GM19452 (cell line): ENCODE measurements around the gene PPP1R3E.
"Not testable (repeated sequence)": the region's sequence is repeated elsewhere in the genome, so short reads cannot be mapped to it uniquely, and the experiment has no call there.

ENCODE experiments used
- ATAC-seq: cut with Tn5 transposase; IDR thresholded peaks from one replicate; pipeline ENCODE4 v1.9.1; 2021; ENCODE audit not compliant: unreplicated experiment

PPP1R3E gene

GRCh38 chr14:23302290-23303225 is at the start of gene PPP1R3E:
Gene PPP1R3E (minus strand): TSS chr14:23302859. CDS start chr14:23302576, 283 bp downstream.
- ATAC-seq, result peak; percentile 31

DNA sequence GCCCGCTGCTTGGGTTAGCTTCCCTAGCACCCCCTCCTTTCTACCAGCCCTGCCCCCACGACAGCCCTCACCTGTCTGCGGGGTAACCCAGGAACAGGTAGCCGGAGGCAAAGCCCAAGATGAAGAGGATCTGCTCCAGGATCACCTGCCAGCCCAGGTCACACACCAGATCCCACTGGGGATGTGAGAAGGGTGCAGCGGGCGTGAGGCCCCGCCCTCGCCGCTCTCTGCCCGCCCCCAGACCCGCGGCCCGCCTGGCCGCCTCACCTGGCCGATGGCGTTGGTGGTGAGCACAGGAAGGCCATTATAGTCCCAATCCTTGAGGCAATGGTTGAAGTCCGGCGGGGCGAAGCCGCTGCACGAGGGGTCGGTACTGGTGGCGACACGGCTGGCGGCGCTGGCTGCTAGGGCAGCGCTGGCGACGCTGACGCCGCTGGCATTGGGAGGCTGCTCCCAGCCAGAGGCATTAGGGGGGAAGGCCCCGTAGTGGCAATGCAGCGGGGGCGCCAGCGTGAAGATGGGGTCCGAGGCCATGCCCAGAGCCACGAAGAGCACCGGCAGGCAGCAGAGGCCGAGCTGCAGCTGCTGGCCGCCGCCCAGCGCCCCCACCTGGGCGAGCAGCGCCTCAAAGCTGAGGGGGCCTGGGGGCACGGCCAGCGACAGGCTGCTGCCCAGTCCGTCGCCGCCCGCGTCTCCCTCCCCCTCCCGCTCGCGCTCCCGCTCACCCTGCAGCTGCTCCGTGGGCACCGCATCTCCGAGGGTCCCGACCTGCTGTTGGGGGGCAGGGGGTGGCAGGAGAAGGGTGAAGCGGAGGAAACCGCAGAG is 49.2 kb upstream of the PPP1R3E start:
- ATAC-seq, result no peak

GRCh38 chr14:23349156-23349845 is 46.6 kb upstream of the PPP1R3E start:
- ATAC-seq, result no peak

DNA sequence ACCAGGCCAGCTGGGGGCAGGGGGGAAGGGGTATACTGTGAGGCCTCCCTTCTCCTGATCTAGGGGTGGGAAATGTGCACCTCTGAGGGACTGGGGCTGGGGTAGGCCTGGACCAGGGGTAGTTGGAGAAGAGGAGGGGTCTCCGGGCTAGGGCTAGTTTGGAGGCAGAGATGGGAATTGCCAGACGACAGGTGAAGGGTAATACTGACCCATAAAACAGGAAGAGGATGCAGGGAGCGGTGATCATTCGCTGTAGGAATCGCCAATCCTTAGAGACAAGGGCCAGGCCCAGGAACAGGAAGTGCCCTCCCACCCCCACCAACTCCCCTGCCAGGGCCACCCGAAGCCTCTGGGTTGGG is 45.6 kb upstream of the PPP1R3E start:
- ATAC-seq, result no peak

- ATAC-seq, result no peak
Measured at GRCh38 chr14:23347406-23348296, 45.0 kb upstream of the PPP1R3E start.

- ATAC-seq, result no peak
Measured at GRCh38 chr14:23346693-23347405, 44.2 kb upstream of the PPP1R3E start.

DNA sequence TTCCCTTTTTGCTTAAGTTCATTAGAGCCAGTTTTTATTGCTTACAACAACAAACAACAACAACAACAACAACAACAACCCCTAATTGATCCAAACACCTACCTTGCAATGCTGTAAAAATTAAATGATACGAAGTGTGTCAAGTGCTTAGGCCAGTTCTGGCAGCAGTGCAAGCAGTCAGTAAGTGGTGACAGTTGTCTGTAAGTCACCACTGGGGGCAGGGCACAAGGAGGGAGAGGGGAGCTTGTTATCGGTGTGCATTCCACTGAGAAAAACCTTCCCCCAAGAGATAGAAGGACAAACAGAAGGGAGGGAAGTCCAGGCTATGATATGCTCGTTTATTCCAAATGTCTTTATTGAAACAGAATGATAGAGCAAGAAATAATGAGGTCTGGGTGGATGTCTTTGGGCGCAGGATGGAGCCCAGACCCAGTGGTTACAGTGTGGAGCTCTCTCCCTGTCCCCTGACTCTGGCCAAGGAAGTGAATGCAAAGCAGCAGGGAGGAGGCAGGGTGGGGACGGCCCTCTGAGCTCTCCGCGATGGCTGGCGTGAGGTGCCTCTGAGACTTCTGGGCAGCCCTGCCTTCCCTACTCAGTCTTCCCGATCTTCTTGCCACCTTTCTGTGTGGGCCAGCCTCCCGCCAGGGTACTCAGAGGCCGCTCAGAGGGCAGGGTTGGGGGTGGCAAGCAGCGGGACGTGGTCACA is 43.5 kb upstream of the PPP1R3E start:
- ATAC-seq, result no peak

DNA sequence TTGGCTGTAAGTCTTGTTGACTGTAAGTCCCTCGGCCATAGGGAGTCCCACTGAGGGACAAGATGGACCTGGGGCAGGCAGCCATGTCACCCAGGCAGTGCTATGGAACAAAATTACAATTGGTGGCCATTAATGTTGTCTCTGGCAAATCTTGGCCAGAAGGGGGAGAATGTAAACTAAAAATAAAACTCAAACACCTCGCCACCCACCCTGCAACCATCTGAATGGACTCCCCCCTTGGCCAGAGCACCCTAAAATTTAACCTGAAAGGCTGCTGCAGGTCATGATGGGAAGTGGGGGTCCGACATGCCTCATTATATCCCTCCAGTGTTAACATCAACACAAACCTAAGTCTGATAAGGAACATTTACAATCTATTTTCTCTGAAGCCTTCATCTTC is 41.8 kb upstream of the PPP1R3E start:
- no peak for ATAC-seq

- ATAC-seq, result no peak
Measured at GRCh38 chr14:23339506-23340268, 37.0 kb upstream of the PPP1R3E start.

DNA sequence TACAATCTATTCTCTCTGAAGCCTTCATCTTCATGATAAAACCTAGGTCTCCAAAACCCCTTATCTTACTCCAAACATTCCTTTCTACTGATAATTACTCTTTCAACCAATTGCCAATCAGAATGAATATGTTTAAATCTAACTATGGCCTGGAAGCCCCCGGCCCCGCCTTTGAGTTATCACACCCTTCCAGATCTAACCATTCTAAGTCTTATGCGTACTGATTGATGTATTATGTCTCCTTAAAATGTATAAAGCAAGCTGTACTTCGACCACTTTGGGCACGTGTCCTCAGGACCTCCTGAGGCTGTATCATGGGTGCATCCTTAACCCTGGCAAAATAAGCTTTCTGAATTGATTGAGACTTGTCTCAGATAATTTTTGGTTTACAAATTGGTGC is 33.0 kb upstream of the PPP1R3E start:
- ATAC-seq, result no peak

DNA sequence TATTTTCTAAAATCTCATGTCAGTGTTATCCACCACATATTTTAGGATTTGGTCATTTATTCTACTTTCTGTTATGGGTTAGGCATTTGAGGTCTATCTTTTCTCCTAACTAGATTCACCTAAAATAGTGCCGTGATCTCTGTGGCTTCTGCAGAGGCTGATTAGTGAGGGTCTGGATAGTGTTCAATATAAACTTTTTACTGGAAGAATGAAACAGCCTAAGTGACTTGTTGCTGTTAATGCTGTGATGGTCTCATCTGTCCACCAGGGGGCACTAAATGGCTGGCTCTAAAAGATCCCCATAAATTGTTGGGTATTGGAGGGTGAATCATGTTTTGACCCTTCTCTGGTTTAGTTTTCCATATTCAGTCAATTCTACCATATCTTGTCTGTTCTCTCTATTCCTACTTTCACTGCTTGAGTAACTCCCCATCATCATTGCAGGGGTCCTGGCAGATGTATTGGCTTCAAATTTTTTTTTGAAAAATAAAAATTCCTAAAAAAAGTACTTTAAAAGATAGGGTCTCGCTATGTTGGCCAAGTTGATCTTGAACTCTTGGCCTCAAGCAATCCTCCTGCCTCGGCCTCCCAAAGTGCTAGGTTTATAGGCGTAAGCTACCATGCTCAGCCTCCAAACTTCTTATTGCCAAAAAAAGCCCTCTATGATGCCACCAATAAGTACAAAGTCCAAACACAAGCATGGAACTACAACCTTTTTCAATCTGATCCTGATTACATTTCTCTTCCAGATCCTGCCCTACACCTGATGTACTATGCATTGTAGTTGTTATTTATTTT is 25.5 kb upstream of the PPP1R3E start:
- ATAC-seq, result no peak

- ATAC-seq, result no peak
Measured at GRCh38 chr14:23326491-23327332, 24.1 kb upstream of the PPP1R3E start.

DNA sequence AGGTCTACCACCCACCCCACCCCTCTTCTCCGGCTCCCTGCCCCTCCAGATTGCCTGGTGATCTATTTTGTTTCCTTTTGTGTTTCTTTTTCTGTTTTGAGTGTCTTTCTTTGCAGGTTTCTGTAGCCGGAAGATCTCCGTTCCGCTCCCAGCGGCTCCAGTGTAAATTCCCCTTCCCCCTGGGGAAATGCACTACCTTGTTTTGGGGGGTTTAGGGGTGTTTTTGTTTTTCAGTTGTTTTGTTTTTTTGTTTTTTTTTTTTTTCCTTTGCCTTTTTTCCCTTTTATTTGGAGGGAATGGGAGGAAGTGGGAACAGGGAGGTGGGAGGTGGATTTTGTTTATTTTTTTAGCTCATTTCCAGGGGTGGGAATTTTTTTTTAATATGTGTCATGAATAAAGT is 23.1 kb upstream of the PPP1R3E start:
- ATAC-seq, result not testable (repeated sequence)

DNA sequence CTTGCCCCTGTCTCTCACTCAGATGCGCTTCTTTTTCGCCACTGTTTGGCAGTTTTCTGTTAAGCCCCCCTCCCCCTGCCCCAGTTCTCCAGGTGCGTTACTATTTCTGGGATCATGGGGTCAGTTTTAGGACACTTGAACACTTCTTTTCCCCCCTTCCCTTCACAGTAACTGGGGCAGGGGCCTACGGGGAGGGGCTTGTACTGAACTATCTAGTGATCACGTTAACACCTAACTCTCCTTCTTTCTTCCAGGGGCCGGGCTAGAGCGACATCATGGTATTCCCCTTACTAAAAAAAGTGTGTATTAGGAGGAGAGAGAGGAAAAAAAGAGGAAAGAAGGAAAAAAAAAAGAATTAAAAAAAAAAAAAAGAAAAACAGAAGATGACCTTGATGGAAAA is 22.3 kb upstream of the PPP1R3E start:
- no peak for ATAC-seq

DNA sequence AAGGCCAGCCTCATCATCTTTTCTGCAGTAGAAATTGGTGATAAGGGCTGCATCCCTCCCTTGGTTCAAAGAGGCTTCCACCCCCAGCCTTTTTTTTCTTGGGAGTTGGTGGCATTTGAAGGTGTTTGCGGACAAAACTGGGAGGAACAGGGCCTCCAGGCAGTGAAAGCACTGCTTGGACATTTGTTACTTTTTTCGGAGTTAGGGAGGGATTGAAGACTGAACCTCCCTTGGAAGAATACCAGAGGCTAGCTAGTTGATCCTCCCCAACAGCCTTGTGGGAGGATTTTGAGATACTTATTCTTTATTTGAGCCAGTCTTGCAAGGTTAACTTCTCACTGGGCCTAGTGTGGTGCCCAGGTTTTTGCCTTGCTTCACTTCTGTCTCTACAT is 21.8 kb upstream of the PPP1R3E start:
- no peak for ATAC-seq

DNA sequence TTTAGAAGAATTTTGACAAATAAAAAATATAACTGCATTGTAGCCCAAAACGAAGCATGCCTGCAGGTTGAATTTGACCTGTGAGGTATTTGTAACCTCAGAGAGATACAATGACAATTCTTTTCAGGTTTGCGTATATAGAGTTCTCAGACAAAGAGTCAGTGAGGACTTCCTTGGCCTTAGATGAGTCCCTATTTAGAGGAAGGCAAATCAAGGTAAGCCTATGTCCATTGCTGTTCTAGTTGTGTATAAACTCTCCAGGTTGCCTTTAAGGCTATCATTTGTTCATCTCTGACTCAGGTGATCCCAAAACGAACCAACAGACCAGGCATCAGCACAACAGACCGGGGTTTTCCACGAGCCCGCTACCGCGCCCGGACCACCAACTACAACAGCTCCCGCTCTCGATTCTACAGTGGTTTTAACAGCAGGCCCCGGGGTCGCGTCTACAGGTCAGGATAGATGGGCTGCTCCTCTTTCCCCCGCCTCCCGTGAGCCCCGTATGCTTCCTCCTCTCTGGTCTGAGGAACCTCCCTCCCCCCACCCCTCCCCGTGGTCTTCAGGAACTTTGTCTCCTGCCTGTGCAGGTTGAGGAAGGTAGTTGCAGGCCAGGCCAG is 21.3 kb upstream of the PPP1R3E start:
- ATAC-seq, result no peak
